HFF-Myc (cell line): ENCODE data around the gene CTNNA2.
A peak's percentile ranks its signal among the peaks of the same experiment; 100 is the strongest.

Experiments
- DNase-seq: peaks from one replicate; pipeline ENCODE4 v3.0.0-alpha.2; 2011; ENCODE audit warnings: low read depth; ENCODE audit errors: extremely low read depth
- H3K4me3 ChIP-seq: replicated peaks from 2 replicates; pipeline ENCODE4 v1.5.1; 2011; ENCODE audit warnings: low read depth, mild to moderate bottlenecking, control low read depth, low read length
- TF ChIP-seq, protein P1 (sequence below): IDR thresholded peaks from 2 replicates; pipeline ENCODE4 v1.5.1; 2012; ENCODE audit warnings: mild to moderate bottlenecking, low read depth, low read length, control low read depth; ENCODE audit errors: missing control alignments

The CTNNA2 gene

GRCh38 chr2:80040226-80040625, 527.4 kb downstream of the CTNNA2 start:
- TF ChIP-seq, protein P1, sequence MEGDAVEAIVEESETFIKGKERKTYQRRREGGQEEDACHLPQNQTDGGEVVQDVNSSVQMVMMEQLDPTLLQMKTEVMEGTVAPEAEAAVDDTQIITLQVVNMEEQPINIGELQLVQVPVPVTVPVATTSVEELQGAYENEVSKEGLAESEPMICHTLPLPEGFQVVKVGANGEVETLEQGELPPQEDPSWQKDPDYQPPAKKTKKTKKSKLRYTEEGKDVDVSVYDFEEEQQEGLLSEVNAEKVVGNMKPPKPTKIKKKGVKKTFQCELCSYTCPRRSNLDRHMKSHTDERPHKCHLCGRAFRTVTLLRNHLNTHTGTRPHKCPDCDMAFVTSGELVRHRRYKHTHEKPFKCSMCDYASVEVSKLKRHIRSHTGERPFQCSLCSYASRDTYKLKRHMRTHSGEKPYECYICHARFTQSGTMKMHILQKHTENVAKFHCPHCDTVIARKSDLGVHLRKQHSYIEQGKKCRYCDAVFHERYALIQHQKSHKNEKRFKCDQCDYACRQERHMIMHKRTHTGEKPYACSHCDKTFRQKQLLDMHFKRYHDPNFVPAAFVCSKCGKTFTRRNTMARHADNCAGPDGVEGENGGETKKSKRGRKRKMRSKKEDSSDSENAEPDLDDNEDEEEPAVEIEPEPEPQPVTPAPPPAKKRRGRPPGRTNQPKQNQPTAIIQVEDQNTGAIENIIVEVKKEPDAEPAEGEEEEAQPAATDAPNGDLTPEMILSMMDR = no peak
- no peak overlapping the region for H3K4me3 ChIP-seq
- no peak for DNase-seq

DNA sequence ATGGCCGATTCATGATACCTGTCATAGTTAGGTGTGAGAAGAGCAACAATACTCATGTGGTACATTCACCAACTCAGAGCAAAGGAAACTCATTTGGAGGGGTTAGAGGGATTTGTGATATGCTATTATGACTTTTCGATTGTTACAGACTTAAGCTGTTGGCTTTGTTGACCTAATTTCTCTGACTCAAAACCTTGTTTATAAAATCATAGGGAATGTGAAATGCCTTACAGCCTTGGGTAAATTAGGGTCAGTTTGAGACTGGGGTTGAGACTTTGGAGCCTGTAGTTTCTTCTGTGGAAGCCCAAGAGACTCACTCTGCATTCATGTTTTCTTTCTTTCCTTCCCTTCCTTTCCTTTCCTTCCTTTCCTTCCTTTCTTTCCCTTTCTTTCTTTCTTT, 529.8 kb downstream of the CTNNA2 start:
- TF ChIP-seq, protein P1 = no peak
- no peak overlapping the region for H3K4me3 ChIP-seq
- no peak for DNase-seq

DNA sequence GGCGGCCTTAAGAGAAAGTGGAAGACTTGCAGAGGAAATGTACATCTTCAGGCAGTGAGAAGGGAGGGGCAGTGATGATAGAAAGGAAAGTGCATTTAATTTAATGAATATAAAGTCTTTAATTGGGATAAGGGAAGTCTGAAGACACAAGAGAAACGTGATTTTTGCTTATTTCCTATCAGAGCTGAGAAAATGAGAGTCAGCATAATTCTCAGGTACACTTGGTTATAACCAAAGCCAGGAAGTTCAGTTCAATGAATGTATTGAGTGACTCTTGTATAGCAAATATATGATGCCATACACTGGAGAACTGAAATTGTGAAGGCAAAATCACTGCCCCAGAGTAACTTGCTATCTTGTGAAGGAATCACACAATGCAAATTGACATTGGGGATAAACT, 535.4 kb downstream of the CTNNA2 start:
- H3K4me3 ChIP-seq = no peak overlapping the region
- TF ChIP-seq, protein P1 = no peak
- no peak for DNase-seq

DNA sequence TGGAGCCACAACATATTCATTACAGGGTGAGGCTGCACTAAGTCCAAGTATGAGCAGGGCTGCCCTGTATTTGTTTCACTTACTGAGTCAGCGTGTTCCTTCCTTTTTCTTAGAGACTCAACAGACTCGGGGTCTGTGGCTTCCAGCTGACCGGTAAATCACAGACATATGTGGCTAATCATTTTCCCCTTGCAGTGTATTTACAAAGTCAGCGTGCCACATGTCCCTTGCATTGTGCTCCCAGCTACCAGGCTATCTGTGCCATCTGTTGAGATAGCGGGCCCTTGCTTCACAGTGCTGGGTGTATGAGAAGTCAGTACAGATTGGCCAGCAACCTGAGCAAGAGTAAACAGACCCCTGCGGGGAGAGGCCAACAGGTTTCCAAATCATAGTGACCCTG, 537.4 kb downstream of the CTNNA2 start:
- no peak overlapping the region for H3K4me3 ChIP-seq
- TF ChIP-seq, protein P1 = no peak
- DNase-seq = peak; percentile 11

DNA sequence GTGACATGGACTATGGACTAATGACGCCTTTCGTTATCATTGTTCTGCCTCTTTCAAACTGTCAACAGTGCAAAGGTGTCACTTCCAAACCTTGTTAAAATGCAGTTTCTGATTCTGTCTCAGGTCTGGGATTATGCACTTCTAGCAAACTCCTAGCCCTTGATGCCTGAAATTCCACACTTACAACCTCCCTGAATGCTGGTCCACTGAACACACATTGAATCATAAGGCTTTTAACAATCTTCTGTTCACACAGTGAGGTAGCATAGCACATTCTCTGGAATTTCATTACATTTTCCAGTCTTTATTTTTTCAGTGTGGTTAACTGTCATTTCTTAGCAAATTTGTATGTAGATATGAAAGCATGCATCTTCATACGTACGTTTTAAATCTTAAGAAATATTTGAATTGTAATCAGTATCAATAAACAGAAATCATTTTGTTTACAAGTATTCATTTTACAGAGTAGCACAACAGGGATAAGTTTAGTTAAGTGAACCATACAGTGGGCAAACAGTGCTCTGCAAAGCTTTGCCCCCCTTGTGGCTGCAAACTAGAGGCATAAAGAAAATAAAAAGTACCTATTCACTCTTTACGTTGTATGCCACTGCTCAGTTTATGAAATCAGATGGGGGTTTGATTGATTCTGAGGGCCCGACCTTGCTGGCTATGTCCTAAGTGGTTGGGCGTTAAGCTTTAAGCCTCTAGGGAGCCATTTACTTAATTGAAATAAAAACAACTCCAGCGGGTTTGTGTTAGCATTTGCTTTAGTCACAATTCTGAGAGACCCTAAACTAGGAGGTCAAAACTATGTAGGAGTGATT, 540.9 kb downstream of the CTNNA2 start:
- H3K4me3 ChIP-seq = no peak overlapping the region
- no peak for DNase-seq
- TF ChIP-seq, protein P1 = no peak

GRCh38 chr2:80054346-80054675, 541.5 kb downstream of the CTNNA2 start:
- H3K4me3 ChIP-seq = no peak overlapping the region
- TF ChIP-seq, protein P1 = no peak
- no peak for DNase-seq

DNA sequence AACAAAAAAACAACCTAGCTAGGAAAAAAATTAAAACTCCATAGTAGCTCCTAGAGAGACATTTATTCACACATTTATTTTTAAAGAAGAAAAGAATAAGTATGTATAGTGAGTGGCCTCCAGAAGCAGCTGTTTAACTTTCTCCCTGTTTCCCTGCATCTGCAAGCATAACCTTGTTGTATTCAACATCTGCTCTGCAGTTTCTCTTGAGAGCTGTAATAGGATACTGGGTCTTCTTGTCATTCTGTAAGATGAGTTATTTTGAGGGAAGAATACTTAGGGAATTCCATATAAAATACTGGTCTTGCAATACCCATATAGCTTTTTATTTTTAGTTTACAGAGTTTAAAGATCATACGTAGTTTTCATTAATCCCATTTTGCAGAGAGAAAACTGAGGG, 545.1 kb downstream of the CTNNA2 start:
- no peak for DNase-seq
- TF ChIP-seq, protein P1 = no peak
- H3K4me3 ChIP-seq = no peak overlapping the region
